Midbrain (tissue), 1 donor: ENCODE results near the gene CRBN.

Source experiments
- DNase-seq: peaks from one replicate; lab custom pipeline; 2025; lab: John Stamatoyannopoulos, UW

The CRBN gene

DNA sequence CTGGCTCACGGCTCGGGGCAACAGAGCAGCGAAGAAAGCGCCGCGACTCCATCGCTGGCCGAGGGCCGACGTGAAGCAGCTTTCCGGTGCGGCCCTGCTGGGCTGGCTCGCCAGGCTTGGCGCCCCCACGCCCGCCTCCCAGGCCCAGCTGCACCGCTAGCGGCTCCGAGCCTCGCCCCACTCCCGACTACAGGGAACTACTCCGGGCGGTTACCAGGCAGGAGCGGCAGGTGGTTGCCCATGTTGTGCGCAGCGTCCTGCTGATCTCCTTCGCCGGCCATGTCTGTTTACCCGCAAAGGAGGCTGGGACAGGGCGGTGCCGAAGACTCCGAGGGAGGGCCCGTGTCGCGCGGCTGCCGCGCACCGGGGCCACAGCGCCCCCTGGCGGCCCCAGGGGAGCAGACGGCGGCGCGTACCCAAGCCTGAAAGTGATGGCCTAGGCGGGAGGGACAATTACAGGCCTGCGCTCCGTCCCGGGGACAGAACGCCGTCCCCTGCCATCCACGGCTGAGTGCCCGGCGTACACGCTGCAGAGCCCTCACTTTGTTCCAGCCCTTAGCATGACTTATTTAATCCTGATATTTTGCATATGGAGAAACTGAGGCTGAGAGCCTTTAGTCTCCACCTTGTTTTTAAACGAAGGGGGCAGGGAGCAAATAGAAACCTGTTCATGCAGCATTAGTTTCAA, at the start of gene CRBN:
TSS of gene CRBN (minus strand) at position 285 of the 688 bp plus-strand sequence. CDS start at position 281, 4 bp downstream.
- DNase-seq: peak; percentile 95

DNA sequence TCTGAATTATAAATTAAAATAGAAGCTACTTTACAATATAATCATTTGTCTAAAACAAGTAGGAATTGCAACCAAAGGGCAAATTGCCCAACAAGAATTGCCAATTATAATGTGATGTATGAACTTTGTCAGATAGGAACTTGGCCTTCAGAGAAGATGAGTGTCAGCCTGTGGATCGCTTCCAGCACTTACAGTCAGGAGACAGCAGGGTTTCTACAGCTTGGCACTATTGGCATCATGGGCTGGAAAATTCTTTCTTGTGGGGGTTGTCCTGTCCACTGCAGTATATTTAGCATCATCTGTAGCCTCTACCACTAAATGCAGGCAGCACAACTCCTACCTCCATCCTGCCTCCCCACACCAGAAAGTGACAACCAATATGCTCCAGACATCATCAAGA, 48.1 kb upstream of the CRBN start:
- DNase-seq: no peak

DNA sequence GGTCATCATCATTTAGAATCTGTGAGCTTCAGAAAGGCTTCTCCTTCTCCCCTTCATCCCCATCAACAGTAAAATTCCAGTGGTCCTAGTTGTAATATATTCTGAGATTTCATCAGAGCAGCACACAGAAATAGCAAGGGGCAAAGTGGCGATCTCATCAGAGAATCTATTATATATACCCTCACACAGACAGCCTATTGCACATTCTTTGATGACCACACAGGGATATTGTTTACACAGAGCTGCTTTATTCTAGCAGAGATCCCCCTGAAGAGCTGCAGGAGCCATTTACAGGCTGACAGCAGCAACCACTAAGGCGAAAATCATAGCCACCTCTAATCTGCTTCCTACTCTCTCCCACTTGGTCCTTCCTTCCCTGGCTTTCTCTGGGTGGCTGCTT, 42.0 kb upstream of the CRBN start:
- DNase-seq: no peak

DNA sequence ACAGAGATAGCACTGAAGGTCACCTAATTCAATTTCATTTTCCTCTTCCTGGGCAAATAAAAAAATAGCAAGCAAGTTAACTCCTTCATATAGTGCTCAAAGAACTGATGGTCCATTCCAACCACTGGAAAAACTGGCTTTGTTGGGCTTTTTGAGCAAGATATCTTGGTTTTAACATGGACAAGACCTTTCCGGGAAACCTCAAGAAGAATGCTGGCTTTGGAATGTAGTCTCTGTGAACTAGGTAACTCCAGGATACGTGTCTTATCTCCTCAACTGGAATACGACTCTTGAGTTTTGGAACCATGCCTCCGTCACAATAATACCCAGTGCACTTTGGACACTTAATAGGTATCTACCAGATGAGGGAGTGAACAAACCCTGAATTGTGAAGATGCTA, 36.9 kb upstream of the CRBN start:
- DNase-seq: no peak

DNA sequence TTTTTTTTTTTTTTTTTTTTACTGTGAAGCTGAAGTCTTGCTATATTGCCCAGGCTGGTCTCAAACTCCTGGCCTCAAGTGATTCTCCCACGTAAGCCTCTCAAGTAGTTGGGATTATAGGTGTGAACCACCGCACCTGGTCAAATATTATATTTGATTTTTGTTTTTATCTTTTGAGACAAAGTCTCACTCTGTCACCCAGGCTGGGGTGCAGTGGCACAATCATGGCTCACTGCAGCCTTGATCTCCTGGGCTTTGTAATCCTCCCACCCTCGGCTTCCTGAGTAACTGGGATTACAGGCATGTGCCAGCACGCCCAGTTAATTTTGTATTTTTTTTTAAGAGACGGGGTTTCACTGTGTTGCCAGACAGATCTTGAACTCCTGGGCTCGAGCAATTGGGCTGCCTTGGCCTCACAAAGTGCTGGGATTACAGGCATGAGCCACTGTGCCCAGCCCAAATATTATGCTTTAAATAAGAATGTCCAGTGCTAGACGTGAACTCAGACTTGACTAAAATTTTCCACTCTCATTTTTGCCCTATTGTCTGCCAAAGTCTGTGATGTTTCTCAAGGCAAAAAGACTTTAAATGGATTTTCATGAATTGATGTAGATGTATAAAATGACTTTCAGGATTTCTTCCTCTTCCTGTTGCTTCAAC, 33.4 kb upstream of the CRBN start:
- DNase-seq: no peak

DNA sequence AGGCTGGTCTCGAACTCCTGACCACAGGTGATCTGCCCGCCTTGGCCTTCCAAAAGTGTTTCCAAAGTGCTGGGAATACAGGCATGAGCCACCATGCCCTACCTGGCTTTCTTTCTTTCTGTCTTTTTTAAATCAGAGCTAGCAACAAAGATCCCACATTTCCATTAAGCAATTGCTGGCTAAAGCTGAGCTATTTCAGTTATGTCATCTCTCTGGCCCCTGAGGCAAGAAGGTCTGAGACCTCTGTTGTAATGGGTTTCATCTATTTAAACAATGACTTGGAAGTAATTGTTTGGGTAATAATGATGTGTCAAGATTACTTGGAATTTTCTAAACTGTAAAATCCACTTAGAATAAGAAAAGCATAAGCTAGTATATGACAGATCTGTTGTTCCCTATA, 30.2 kb upstream of the CRBN start:
- DNase-seq: no peak

DNA sequence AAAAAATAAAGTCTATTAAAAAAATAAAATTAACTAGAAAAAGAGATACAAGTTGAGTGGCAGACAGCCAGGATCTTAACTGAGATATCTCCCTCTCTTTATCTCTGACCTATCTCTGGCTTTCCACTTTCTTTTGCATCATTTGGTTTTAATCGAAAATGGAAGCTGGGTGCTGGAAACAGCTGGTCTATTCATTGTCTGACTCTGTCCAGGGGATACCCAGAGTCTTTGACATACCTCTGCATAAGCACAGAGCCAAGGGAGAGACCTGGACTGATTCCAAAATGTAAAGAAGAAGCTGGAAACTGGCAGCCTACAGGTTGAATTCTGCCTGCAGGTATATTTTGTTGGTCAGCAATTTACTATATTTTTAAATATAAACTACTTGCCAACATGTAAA, 29.6 kb upstream of the CRBN start:
- no peak for DNase-seq

DNA sequence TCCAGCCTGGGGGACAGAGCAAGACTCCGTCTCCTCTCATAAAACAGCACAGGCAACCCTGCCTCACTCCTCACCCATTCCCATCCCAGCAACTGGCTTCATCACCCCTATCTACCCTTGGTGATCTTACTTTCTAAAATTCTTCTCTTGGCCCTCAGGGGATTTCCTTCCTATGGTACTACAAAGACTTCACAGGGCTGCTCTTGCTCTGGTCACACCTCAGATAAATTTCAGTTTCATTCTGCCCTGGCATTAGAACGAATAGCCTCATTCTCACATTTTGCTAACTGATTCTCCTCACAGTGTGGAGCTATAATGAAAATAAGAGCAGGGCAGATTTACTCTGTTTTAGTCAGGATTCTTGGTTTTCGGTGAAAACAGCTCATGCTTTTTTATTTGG, 22.1 kb upstream of the CRBN start:
- no peak for DNase-seq

DNA sequence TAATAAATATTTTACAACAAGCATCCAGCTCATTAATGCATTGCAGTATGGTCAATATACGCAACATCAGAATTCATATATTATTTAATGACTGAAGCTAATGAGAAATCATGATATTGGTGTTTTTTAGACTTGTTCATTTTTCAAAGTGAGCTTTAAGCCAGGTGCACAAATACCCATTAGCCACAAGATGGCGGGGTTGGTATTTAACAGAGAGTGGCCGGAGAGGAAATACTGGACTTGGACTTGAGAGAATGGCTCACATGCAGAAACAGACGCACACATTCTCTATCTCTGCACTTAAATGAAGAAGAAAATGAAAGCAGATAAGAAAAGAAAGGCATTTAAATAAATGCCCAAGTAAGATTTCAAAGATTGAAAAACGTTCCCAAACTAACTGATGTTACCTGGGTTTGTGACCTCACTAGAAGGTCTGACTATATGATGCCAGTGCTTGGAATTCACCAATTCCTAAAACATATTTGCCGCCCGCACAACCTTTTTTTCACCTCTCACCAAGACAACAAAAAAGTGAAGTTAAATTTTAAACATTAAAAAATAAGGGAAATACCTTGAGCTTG, 21.2 kb upstream of the CRBN start:
- DNase-seq: peak; percentile 68

DNA sequence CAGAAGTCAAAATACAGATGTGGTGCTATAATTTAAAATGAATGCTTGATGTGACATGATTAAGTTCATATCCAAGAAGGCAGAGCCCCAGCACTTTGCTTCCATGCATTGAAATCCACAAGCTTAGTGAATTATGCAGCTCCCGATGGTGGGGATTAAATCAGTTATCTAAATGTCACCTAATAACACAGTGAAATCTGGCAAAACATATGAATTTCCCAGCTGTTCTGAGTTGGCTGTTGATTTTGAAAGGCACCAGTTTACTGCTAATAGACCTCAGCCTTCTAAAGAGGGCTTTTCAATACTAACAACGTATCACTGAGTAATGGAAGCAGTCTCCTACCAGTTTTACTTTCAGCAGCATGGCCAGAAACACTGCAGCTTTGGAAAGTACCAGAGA, 19.8 kb upstream of the CRBN start:
- DNase-seq: no peak

DNA sequence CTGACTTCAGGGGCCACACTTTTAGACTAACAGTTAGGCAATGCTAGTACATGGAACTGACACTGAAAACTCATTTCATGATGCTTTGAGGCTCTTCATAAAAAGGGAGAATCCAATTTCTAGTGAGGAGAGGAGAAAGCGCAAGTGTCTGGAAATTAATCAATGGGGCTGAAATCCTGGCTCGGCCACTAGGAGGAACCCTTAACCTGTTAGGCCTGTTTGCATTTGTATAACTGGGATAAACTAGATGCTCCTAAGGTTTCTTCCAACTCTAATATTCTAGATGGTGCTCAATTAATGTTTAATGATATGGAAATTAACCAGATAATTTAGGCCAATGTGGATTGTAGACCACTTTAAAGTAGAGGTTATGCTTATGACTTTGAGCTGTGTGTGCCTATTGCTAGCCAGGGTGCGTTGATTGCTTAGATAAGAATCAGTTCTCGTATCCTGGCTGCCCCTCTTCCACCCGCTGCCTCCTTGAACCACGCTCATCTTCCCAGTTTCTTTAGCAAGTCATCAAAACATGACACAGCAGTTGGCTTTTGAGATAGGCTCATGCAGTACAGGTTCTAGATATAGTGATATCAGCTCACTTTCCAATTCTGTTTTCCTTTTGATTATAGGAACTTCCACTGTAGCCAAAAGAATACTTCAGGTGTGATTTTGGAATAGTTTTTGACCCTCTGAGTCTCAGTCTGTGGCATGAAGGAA, 16.8 kb upstream of the CRBN start:
- DNase-seq: peak; percentile 23

DNA sequence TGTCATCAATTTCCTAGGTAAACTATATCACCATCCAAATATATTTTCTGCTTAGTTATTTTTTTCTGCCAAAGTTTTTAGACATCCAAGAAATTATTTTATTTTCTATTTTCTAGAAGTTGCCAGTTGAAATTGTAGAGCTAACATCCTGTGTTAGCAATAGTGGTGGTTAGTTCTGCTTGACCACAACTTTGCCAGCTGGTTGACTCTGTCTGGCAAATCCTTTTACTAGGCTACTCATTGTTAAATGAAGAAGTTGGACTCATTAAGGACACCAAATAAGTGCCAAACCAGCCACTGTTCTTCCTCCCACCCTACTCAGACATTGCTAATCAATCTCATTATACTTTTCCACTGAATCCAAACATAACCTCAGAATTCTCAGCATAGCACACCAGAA, 15.4 kb upstream of the CRBN start:
- DNase-seq: no peak

DNA sequence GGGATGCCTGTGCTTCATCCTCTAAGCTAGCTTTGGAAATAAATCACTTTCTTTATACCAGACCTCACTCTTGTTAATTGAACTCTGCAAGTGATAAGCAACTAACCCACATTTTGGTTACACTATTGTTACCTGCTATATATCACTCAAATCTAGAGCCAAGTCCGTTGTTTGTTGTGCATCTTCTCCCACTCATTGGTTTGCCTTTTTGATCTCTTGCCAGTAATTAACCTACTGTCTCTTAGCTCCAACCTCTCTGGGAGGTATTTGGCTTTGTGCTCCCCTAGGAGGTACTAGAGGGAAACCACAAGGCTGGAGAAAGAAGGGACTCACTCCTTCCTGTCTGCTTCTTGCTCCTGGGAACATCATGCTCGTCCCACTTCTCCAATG, 12.8 kb upstream of the CRBN start:
- DNase-seq: no peak

DNA sequence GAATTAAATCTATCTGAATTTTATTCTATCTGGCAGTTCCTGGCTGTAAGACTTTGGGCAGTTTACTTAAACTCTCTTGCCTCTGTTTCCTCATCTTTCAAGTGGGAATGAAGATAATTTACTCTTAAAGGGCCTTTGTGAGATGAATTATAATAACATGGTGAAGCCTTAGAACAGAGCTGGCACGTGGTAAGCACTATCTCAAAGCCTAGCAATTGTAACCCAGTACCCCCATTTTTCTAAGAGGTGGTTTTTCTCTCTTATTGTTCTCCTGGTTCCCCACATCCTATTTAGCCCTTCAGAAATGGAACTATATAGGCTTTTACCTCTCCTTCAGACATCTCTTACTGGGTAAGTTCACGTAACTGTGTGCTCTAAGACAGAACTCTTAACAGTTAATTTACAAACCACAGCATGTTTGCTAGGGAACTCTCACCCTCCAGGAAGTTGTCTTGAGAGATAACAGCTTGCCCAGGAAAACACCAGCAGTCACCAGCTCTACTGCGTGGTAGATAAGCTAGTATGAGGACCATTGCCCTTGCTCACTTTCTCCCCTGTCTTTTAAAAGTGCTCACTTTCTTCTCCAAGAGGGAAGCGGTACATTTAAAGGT, 12.3 kb upstream of the CRBN start:
- no peak for DNase-seq

DNA sequence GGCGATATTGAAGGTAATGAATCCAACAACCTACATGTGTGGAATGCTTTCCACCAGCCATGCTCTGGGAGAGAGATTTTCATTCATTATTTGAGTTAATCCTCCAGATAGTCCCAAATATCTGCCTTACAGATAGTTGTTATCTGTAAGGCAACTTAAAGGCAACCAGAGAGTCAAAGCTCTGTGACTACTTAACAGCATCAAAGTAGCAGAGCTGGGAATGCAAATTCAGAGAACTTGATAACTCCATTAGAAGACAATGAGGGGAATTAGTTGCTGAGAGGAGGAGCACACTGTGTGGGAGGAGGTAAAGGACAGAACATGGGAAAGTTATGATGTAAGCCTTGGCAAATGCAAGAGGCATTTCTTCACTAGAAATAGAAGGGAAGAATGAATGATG, 10.5 kb upstream of the CRBN start:
- no peak for DNase-seq

DNA sequence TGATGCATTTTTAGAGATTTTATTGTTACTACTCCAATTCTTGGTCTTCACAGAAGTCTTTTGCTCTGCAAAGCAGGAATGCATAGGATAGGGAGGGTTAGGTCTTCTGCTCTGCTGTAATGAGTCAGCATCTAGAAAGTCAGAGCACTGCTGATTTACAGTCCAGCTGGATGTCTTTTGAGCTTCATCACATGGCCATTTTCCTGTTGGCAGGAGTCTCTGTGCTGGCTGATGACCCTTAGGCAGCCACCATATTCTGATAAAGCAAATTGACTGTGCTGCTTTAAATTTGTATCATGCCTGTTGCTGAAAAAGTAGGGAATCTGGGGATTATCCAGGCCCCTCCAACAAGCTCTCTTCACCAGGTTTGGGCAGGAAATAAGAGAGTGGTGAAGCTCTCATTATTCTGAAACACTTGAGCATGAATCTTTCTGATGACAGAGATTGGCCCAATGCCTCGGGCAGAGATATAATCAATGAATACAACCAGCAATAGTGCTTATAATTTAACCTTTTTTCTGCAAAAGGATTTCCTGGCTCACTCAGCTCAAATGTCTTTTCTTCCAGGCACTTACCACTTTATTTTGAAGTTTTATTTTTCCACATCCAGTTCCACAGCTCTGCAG, 9.7 kb upstream of the CRBN start:
- DNase-seq: no peak

DNA sequence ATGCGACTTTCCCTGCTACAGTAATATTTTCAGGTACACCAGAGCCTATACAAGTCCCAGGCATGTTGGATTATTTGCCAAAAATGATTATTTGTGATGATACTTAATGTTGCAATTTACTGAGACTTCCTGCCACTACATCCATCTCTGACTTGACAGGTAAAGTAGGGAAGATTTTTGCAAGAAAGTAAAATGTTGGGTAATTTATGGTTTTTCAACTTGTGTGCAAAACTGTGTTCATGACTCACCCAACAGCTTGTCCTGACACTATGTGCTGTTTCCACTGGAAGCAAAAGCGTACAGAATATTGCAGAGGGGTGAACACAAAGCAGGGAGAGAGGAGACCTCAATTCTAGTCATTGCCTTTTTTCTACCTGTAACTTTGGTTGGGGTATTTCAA, 5.4 kb upstream of the CRBN start:
- no peak for DNase-seq

DNA sequence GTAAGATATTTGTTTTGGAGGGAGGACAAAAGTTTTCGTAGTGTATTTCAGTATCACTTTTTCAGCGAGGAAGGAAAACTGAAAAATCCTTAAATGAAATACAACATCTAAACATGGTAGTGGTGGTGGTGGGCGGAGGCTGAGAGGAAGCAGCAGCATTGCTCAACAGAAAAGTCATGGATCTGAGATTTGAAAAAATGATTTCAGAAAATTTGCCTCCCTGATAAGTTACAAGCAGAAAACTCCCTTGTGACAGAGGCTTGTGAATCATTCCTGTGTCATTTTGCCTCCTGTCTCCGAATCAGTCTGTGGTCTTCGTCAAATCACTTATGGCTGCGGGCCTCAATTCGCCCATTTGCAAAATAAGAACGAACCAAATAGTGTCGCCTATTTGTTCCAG, 965 bp upstream of the CRBN start:
- DNase-seq: no peak

DNA sequence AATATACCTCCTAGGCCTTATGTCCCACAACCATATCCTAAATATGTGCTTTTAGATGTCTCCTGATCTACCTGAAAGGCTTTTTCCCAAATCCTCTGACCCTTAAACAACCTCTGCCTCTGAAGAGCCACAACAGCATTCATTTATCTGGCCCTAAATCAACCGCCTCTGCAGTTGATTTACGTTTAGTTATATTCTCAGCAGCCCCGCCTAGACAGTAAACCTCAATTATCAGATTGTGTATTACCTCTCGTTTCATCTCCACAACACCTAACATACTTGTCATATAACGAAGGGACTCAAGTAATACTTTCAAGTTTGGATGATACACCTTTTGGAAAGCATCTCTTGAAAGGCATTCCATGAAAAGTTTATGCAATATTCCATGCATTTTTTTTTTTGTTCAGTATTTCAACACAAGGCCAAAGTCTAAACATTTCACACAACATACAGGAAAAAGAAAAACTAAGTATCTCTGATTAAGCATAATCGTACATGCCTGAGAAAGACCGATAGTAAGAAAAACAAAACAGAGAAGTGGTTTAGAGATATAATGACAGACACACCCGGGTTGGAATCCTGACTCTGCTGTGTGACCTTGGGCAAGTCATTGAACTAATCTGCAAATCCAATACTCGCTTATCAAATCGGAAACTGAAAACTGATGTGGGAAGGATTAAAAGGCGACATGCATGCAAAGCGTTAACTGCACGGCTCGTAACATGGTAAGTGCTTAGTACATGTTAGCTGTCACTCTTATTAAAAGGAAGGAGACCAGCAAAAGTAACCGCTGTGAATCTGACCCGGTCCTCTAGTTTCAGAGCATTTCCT, 778 bp downstream of the CRBN start:
- no peak for DNase-seq

DNA sequence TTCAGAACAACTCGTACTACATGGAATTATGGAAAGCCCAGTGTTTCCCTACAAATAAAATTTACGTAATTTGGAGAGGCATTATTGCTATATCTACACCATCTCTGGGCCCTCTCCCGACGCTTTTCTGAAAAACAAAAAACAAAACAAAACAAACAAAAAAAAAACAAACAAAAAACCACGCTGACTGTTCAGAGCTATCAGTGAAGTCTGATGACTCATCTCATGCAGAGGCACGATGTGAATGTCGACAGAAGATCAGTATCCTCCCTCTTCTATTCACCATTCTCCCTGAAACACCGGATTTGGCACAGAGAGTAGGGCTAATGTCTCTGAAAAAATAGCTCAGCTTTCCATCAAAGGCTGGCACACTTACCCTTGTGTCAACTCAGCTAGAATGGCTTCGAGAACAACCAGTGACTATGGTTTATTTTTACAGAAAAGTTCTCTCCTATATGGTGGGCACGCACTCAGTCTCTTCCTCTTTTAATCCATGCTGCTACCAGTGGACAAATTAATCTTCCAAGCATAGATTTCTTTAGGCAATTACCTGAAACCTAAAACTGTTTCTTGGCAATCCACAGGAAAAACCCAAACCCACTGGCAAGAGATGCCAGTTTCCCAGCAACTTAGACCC, 1.5 kb downstream of the CRBN start:
- DNase-seq: no peak

DNA sequence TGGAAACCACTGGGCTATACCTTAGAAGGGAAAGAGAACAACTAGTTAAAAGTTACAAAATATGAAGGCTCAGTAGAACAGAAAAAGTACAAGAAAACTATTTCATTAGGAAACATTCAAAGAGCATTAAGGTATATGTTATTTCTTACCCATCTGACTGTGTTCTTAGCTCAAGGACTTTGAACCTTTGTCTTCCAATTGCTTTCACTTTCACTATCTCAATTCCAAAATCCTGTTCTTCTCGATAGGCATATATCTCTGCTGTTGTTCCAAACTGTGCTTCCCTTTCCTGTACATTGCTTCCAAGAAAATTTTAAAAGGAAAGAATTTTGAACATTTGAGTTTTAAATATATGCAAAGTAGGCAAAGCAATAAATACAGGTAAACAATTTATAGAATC, 6.9 kb downstream of the CRBN start:
- no peak for DNase-seq
